GM23338 (cell line): Measurements from ENCODE around the gene SLC17A7. TPM values are rescaled to one million over a fixed set of nuclear protein-coding genes. Genes with fewer than 3 reads are reported as not detected.

Source experiments
- ATAC-seq: fragments of 200-7000 bp; cut with Tn5 transposase; 3 replicates; pipeline ENCODE4 v1.9.1; 2020
- DNase-seq: peaks from one replicate; pipeline ENCODE4 v3.0.0-alpha.2; 2015; ENCODE audit warnings: low spot score
- H2AFZ ChIP-seq: fragments of 200-600 bp; sonication (generic); 2 replicates; pipeline ENCODE4 v1.8.0; 2016; ENCODE audit warnings: antibody characterized with exemption, mild to moderate bottlenecking, moderate library complexity
- H3F3A ChIP-seq: fragments of 200-600 bp; sonication (generic); replicated peaks from 2 replicates; pipeline ENCODE4 v1.8.0; 2017; ENCODE audit warnings: antibody characterized with exemption, mixed run types, low read depth
- H3K27ac ChIP-seq: fragments of 200-600 bp; sonication (generic); 2 replicates; pipeline ENCODE4 v1.6.1; 2016; ENCODE audit warnings: low read depth
- H3K27me3 ChIP-seq: fragments of 200-600 bp; sonication (generic); 2 replicates; pipeline ENCODE4 v1.8.0; 2016; ENCODE audit warnings: mild to moderate bottlenecking, mixed run types, moderate library complexity; ENCODE audit not compliant: insufficient read depth
- H3K36me3 ChIP-seq: fragments of 200-600 bp; sonication (generic); 2 replicates; pipeline ENCODE4 v1.8.0; 2016; ENCODE audit warnings: mild to moderate bottlenecking; ENCODE audit not compliant: insufficient read depth
- H3K4me1 ChIP-seq: fragments of 200-600 bp; sonication (generic); 2 replicates; pipeline ENCODE4 v1.8.0; 2016; ENCODE audit warnings: mild to moderate bottlenecking, moderate library complexity; ENCODE audit not compliant: insufficient read depth
- H3K4me2 ChIP-seq: fragments of 200-600 bp; sonication (generic); 2 replicates; pipeline ENCODE4 v1.7.1; 2017; ENCODE audit warnings: mixed run types
- H3K4me3 ChIP-seq: fragments of 200-600 bp; sonication (generic); 2 replicates; pipeline ENCODE4 v1.6.1; 2016; ENCODE audit warnings: mixed run types
- H3K79me2 ChIP-seq: fragments of 200-600 bp; sonication (generic); replicated peaks from 2 replicates; pipeline ENCODE4 v1.8.0; 2017; ENCODE audit warnings: mild to moderate bottlenecking; ENCODE audit not compliant: insufficient read depth
- H3K9me2 ChIP-seq: fragments of 200-600 bp; sonication (generic); 2 replicates; pipeline ENCODE4 v1.8.0; 2017; ENCODE audit not compliant: insufficient read depth
- H4K20me1 ChIP-seq: fragments of 200-600 bp; sonication (generic); replicated peaks from 2 replicates; pipeline ENCODE4 v1.8.0; 2017; ENCODE audit warnings: mild to moderate bottlenecking; ENCODE audit not compliant: insufficient read depth
- H3K27ac Mint-ChIP-seq: 2 replicates; pipeline ENCODE4 v1.8.0; 2020; ENCODE audit warnings: inconsistent platforms, mild to moderate bottlenecking, moderate library complexity, mixed read lengths
- H3K27me3 Mint-ChIP-seq: 3 replicates; pipeline ENCODE4 v1.8.0; 2022; ENCODE audit warnings: low read depth, mild to moderate bottlenecking, moderate library complexity, mixed read lengths, inconsistent platforms; ENCODE audit not compliant: insufficient read depth, poor library complexity
- H3K36me3 Mint-ChIP-seq: 3 replicates; pipeline ENCODE4 v1.8.0; 2021; ENCODE audit warnings: low read depth, mild to moderate bottlenecking, inconsistent platforms, moderate library complexity, mixed read lengths
- H3K4me1 Mint-ChIP-seq: 3 replicates; pipeline ENCODE4 v1.8.0; 2020; ENCODE audit warnings: mild to moderate bottlenecking, inconsistent platforms, mixed read lengths
- H3K4me3 Mint-ChIP-seq: 3 replicates; pipeline ENCODE4 v1.8.0; 2021; ENCODE audit warnings: moderate library complexity, mild to moderate bottlenecking, inconsistent platforms, mixed read lengths
- H3K9me3 Mint-ChIP-seq: 3 replicates; pipeline ENCODE4 v1.8.0; 2020; ENCODE audit warnings: moderate library complexity, mild to moderate bottlenecking, inconsistent platforms, mixed read lengths
- EZH2 ChIP-seq: fragments of 200-600 bp; sonication (generic); IDR thresholded peaks from one replicate; pipeline ENCODE4 v1.8.0; 2017; ENCODE audit warnings: antibody characterized with exemption, mild to moderate bottlenecking, low read depth; ENCODE audit not compliant: unreplicated experiment
- EZH2phosphoT487 ChIP-seq: fragments of 200-600 bp; sonication (generic); IDR thresholded peaks from one replicate; pipeline ENCODE4 v1.8.1; 2018; ENCODE audit warnings: antibody characterized with exemption; ENCODE audit not compliant: unreplicated experiment
- JUNB ChIP-seq: IDR thresholded peaks from one replicate; pipeline ENCODE4 v1.6.1; 2016; ENCODE audit warnings: antibody characterized with exemption; ENCODE audit not compliant: unreplicated experiment
- NANOG ChIP-seq: IDR thresholded peaks from 2 replicates; pipeline ENCODE4 v1.6.1; 2016; ENCODE audit warnings: antibody characterized with exemption, borderline replicate concordance
- POLR2AphosphoS5 ChIP-seq: IDR thresholded peaks from 2 replicates; pipeline ENCODE4 v1.6.1; 2016; ENCODE audit warnings: antibody characterized with exemption, low read depth
- ZNF114 ChIP-seq: fragments of 250-450 bp; sonication (Bioruptor Pico); IDR thresholded peaks from 2 replicates; pipeline ENCODE4 v1.5.0; 2020; ENCODE audit warnings: mild to moderate bottlenecking, moderate library complexity
- polyA plus RNA-seq: library from polyadenylated mRNA; unstranded; fragments of >200 nt; fragmentation: Nextera tagmentation; extraction: Ambion mirVana; gene quantifications from 2 replicates; pipeline ENCODE4 v1.2.1, GENCODE V29; 2016
- total RNA-seq: library from RNA; depleted of rRNA; stranded (reverse); fragments of >200 nt; shearing (Covaris generic); gene quantifications from 2 replicates; pipeline ENCODE4 v1.2.3, GENCODE V29; 2014
- TF ChIP-seq, protein P1 (sequence below): IDR thresholded peaks from 2 replicates; pipeline ENCODE4 v1.6.1; 2016; ENCODE audit warnings: antibody characterized with exemption
- TF ChIP-seq, protein P2 (sequence below): IDR thresholded peaks from one replicate; pipeline ENCODE4 v1.6.1; 2018; ENCODE audit warnings: antibody characterized with exemption; ENCODE audit not compliant: unreplicated experiment
- TF ChIP-seq, protein P3 (sequence below): fragments of 250-450 bp; sonication (Bioruptor Pico); IDR thresholded peaks from 2 replicates; pipeline ENCODE4 v1.5.0; 2020; ENCODE audit warnings: mild to moderate bottlenecking, moderate library complexity

The SLC17A7 gene
- total and polyA plus RNA-seq, 2 experiments from 2014 or later: 0.90 to 1.5 TPM

DNA sequence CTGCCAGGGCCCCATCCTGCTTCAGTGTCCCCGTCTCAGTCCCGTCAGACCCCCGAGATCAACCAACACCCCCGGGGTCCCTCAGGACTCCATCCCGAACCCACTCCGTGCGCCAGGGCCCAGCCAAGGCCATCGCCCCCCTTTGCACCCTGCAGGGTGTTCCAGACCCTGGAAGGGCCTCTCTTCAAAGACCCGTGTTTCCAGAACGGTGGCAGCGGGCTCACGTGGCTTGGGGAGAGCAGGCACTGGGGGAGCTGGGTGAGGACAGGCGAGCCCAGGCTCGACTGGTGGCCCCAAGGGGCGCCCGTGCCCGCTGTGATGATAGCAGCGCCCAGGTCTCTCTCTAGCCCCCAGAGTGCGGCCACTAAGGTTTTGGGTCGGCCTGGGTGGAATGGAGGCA is 51.9 kb downstream of the SLC17A7 start:
- Histone ChIP-seq H3K9me2 (no peaks in the 10 kb centered on the region), H3K36me3 (no peaks in the 10 kb centered on the region), H2AFZ (no peak overlapping the region; the same call in 1 of the 2 replicates), H3K4me3 (no peak overlapping the region), H3K79me2 (no peaks in the 10 kb centered on the region), H3K4me1 (no peaks in the 10 kb centered on the region), H3F3A (0 out of 2 replicates have a peak, but pooled peaks cover 3% of the 10 kb centered on the region), H3K27me3 (no peaks in the 10 kb centered on the region), H3K27ac (no peak overlapping the region), H4K20me1 (no peaks in the 10 kb centered on the region), H3K4me2 (no peak overlapping the region)
- Mint-ChIP-seq H3K4me1 (peaks cover 9% of the 10 kb centered on the region), H3K4me3 (no peak overlapping the region), H3K36me3 (no peaks in the 10 kb centered on the region; the same call in 2 of the 3 replicates), H3K27me3 (peaks cover 19% of the 10 kb centered on the region), H3K27ac (no peak overlapping the region), H3K9me3 (0 out of 3 replicates have a peak, but pooled peaks cover 2% of the 10 kb centered on the region)
- no peak for DNase-seq
- TF ChIP-seq NANOG: no peak
- TF ChIP-seq EZH2phosphoT487: no peak
- TF ChIP-seq, protein P1, sequence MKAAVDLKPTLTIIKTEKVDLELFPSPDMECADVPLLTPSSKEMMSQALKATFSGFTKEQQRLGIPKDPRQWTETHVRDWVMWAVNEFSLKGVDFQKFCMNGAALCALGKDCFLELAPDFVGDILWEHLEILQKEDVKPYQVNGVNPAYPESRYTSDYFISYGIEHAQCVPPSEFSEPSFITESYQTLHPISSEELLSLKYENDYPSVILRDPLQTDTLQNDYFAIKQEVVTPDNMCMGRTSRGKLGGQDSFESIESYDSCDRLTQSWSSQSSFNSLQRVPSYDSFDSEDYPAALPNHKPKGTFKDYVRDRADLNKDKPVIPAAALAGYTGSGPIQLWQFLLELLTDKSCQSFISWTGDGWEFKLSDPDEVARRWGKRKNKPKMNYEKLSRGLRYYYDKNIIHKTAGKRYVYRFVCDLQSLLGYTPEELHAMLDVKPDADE: no peak
- TF ChIP-seq EZH2: no peak
- TF ChIP-seq, protein P2, sequence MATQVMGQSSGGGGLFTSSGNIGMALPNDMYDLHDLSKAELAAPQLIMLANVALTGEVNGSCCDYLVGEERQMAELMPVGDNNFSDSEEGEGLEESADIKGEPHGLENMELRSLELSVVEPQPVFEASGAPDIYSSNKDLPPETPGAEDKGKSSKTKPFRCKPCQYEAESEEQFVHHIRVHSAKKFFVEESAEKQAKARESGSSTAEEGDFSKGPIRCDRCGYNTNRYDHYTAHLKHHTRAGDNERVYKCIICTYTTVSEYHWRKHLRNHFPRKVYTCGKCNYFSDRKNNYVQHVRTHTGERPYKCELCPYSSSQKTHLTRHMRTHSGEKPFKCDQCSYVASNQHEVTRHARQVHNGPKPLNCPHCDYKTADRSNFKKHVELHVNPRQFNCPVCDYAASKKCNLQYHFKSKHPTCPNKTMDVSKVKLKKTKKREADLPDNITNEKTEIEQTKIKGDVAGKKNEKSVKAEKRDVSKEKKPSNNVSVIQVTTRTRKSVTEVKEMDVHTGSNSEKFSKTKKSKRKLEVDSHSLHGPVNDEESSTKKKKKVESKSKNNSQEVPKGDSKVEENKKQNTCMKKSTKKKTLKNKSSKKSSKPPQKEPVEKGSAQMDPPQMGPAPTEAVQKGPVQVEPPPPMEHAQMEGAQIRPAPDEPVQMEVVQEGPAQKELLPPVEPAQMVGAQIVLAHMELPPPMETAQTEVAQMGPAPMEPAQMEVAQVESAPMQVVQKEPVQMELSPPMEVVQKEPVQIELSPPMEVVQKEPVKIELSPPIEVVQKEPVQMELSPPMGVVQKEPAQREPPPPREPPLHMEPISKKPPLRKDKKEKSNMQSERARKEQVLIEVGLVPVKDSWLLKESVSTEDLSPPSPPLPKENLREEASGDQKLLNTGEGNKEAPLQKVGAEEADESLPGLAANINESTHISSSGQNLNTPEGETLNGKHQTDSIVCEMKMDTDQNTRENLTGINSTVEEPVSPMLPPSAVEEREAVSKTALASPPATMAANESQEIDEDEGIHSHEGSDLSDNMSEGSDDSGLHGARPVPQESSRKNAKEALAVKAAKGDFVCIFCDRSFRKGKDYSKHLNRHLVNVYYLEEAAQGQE: no peak
- no peak for TF ChIP-seq ZNF114 (CRISPR knock-in tag)
- TF ChIP-seq POLR2AphosphoS5: no peak
- no peak for TF ChIP-seq JUNB
- TF ChIP-seq, protein P3, sequence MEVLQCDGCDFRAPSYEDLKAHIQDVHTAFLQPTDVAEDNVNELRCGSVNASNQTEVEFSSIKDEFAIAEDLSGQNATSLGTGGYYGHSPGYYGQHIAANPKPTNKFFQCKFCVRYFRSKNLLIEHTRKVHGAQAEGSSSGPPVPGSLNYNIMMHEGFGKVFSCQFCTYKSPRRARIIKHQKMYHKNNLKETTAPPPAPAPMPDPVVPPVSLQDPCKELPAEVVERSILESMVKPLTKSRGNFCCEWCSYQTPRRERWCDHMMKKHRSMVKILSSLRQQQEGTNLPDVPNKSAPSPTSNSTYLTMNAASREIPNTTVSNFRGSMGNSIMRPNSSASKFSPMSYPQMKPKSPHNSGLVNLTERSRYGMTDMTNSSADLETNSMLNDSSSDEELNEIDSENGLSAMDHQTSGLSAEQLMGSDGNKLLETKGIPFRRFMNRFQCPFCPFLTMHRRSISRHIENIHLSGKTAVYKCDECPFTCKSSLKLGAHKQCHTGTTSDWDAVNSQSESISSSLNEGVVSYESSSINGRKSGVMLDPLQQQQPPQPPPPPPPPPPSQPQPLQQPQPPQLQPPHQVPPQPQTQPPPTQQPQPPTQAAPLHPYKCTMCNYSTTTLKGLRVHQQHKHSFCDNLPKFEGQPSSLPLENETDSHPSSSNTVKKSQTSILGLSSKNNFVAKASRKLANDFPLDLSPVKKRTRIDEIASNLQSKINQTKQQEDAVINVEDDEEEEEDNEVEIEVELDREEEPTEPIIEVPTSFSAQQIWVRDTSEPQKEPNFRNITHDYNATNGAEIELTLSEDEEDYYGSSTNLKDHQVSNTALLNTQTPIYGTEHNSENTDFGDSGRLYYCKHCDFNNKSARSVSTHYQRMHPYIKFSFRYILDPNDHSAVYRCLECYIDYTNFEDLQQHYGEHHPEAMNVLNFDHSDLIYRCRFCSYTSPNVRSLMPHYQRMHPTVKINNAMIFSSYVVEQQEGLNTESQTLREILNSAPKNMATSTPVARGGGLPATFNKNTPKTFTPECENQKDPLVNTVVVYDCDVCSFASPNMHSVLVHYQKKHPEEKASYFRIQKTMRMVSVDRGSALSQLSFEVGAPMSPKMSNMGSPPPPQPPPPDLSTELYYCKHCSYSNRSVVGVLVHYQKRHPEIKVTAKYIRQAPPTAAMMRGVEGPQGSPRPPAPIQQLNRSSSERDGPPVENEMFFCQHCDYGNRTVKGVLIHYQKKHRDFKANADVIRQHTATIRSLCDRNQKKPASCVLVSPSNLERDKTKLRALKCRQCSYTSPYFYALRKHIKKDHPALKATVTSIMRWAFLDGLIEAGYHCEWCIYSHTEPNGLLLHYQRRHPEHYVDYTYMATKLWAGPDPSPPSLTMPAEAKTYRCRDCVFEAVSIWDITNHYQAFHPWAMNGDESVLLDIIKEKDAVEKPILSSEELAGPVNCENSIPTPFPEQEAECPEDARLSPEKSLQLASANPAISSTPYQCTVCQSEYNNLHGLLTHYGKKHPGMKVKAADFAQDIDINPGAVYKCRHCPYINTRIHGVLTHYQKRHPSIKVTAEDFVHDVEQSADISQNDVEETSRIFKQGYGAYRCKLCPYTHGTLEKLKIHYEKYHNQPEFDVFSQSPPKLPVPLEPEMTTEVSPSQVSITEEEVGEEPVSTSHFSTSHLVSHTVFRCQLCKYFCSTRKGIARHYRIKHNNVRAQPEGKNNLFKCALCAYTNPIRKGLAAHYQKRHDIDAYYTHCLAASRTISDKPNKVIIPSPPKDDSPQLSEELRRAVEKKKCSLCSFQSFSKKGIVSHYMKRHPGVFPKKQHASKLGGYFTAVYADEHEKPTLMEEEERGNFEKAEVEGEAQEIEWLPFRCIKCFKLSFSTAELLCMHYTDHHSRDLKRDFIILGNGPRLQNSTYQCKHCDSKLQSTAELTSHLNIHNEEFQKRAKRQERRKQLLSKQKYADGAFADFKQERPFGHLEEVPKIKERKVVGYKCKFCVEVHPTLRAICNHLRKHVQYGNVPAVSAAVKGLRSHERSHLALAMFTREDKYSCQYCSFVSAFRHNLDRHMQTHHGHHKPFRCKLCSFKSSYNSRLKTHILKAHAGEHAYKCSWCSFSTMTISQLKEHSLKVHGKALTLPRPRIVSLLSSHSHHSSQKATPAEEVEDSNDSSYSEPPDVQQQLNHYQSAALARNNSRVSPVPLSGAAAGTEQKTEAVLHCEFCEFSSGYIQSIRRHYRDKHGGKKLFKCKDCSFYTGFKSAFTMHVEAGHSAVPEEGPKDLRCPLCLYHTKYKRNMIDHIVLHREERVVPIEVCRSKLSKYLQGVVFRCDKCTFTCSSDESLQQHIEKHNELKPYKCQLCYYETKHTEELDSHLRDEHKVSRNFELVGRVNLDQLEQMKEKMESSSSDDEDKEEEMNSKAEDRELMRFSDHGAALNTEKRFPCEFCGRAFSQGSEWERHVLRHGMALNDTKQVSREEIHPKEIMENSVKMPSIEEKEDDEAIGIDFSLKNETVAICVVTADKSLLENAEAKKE (CRISPR knock-in tag): no peak
- no peak for ATAC-seq
